GM21786 (cell line): ENCODE results near the gene STAC3.
"Not testable (repeated sequence)": the region's sequence is repeated elsewhere in the genome, so short reads cannot be mapped to it uniquely, and the experiment has no call there.

ENCODE experiments used
- ATAC-seq: cut with Tn5 transposase; IDR thresholded peaks from one replicate; pipeline ENCODE4 v1.9.1; 2021; ENCODE audit not compliant: unreplicated experiment

Gene STAC3

DNA sequence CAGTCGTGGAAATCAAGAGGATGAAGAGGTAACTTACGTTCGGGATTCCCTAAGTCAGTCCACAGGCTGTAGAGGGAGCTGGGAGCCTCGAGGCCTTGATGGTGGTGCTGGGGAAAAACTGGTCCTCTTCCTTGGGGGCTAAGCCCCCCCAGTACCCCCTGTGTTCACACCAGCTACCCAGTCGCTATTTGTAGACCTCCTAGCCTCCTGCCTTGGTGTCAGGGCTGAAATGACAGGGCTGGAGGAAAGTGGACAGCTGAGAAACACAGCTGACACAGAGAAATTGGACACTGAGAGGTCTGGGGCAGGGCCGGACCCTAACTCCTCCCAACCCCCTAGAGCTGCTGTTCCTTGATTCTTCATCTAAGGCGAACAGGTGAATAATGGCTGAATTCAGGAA is at the start of gene STAC3:
Gene STAC3, minus strand, starts transcription at position 232 of the 400 bp plus-strand sequence. CDS start 1,551 bp downstream, outside the sequence.
- no peak for ATAC-seq

DNA sequence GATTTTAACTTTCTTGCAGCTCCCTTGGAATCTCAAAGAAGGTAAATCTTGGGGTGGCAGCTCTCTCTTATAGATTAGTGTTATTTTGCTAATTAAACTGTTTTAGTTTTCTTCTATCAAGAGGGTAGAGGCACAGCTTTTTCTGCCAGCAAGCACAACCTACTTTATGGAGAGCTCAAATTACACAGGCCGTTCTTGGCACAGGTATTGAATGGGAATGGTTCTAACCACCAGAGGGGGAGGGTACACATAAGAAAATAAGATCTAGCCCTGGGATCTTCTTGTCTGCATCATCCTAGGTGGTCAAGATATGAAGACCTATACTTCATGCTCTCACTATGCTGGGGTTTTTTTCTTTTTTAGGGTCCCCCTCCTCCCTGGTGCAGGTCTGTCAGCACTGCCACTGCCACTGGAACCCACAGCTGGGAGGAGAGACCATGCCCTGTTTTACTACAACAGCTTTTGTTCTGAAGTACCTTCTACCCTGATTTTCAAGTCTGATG is 48.6 kb upstream of the STAC3 start:
- no peak for ATAC-seq

DNA sequence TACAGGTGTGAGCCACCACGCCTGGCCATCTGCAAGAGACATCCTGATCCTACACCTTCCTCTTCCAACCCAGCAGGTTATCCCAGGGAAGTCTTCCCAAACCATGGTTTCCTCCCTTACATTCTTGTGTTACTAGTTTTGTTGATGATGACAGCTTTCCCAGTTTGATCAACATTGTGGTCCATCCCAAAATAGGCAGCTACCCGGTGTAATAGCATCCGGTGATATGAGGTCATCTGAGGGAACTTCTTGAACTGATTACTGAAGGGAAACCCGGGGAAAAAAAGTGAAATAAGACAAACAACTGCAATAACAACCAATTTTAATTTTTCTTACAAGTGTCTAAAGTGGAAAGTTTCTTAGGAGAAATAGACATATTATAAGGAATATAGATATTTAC is 45.3 kb upstream of the STAC3 start:
- ATAC-seq, result no peak

DNA sequence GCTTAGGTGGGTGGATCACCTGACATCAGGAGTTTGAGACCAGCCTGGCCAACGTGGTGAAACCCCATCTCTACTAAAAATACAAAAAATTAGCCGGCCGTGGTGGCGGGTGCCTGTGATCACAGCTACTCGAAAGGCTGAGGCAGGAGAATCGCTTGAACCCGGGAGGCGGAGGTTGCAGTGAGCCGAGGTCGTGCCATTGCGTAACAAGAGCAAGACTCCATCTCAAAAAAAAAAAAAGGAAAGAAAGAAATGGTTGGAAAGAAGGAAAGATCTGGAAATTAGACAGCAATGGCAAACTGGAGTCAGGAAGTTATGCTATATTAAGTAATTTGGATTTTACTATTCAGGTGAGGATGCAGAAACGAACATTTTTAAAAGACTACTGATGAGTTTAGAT is 31.1 kb upstream of the STAC3 start:
- not testable (repeated sequence) for ATAC-seq

DNA sequence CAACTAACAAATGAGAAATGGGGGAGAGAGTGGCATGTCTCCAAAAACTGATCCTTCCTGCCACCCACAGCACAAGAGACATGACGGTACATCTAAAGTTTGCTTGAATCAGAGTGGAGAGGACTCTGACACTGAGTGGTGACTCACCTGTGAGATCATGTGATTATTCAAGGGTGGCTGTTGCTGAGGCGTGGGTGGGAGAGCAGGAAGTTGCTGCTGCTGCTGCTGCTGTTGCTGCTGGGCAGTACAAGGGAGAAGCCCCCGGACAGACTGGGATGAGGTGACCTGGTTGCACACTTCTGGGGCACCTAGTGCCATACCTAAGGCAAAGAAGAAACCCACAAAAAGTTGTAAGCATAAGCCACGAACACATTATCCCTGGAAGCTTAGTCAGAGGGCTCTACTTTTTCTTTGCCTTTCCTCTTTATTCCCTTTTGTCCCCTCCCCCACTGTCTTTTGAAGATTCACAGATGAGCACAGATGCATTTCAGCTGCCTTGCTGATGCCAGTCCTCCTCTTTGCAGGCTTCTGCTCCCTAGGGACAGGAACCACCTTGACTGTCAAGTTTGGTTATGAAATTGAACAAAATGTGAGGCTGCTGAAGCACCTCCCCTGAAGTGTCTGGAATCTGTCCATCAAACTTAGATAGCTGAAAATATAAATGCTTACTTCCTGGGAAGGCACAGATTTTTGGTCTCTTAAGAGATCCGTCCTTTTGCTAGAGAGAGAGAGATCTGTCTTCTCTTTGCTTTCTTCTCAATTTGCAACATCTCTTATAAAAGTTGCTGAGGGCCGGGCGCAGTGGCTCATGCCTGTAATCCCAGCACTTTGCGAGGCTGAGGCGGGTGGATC is 29.4 kb upstream of the STAC3 start:
- ATAC-seq, result peak; percentile 94

DNA sequence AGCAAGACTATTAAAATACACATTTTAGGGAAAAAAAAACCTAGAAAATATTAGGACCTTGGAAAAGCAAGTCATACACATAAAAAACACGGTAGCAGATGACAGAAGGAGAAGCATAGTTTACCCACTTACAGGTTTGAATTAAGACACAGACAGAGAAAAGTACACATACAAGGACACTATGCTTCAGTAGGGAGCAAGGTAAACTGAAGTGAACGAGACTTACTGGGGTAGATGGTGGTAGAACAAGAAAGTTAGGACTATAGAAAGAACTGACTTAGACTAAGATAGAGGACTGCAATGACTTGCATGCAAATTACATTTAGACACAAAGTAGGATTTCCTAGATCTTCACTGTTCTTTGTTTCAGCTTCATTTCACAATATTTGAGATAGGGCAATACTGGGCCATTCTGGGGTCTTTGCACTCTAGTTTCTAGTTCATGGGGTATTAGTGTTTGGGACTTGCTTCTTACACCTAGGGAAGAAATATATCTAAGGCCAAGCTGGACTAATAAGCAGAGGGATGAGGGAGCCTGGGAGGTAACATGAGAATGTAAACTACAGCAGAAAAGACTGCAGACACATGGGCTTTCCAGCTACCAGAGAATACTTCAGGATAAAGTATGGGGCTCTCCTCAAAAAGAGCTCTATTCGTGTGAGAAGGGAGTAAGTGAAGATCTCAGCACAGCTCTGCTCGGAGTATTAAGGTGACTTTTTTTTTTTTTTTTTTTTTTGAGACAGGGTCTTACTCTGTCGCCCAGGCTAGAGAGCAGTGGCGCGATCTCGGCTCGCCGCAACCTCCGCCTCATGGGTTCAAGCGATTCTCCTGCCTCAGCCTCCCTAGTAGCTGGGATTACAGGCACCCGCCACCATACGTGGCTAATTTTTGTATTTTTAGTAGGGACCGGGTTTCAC is 27.7 kb upstream of the STAC3 start:
- ATAC-seq, result no peak

DNA sequence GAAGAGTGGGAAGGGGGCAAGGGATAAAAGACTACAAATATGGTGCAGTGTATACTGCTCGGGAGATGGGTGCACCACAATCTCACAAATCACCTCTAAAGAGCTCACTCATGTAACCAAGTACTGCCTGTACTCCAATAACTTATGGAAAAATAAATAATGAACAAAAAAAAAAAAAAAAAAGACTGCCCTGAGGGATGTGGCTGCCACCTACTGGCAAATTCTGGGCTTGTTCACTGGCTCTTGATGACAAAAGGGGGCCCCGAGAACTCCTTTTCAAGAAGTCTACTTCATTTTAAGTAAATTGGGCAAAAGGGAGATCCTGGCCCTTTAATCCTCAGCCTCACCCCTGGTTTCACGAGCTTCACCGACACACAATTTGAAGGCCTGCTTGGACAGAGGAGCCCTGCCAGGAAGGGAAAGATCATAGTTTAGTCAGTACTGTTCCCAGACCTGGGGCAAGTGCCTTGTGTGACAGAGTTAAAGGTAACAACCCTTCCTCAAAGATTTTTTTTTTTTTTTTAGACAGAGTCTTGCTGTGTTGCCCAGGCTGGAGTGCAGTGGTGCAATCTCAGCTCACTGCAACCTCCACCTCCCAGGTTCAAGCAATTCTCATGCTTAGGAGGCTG is 26.1 kb upstream of the STAC3 start:
- ATAC-seq, result no peak

DNA sequence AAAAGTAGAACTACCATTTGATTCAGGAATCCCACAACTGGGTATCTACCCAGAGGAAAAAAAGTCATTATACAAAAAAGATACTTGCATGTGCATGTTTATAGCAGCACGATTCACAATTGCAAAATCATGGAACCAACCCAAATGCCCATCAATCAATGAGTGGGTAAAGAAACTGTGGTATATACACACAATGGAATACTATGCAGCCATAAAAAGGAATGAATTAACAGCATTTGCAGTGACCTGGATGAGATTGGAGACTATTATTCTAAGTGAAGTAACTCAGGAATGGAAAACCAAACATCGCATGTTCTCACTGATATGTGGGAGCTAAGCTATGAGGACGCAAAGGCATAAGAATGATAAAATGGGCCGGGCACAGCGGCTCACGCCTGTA is 25.2 kb upstream of the STAC3 start:
- not testable (repeated sequence) for ATAC-seq

DNA sequence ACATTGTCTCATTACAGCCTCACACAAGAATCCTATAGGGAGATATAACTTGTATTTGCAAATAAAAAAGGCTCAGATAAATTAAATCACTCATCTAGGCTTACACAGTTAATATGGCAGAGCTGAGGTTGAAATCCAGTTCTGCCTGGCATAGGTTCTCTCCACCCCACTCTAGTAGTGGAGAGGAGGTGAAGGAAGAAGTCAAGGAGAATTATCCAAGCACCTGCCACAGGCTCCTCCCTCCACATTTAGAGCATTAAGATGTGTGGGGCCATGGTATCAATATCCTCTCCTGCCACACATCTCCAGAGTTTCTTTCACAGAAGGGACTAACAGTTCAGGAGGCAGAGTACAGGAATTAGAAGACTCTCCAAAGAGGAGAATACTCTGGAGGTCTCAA is 22.5 kb upstream of the STAC3 start:
- ATAC-seq, result no peak

DNA sequence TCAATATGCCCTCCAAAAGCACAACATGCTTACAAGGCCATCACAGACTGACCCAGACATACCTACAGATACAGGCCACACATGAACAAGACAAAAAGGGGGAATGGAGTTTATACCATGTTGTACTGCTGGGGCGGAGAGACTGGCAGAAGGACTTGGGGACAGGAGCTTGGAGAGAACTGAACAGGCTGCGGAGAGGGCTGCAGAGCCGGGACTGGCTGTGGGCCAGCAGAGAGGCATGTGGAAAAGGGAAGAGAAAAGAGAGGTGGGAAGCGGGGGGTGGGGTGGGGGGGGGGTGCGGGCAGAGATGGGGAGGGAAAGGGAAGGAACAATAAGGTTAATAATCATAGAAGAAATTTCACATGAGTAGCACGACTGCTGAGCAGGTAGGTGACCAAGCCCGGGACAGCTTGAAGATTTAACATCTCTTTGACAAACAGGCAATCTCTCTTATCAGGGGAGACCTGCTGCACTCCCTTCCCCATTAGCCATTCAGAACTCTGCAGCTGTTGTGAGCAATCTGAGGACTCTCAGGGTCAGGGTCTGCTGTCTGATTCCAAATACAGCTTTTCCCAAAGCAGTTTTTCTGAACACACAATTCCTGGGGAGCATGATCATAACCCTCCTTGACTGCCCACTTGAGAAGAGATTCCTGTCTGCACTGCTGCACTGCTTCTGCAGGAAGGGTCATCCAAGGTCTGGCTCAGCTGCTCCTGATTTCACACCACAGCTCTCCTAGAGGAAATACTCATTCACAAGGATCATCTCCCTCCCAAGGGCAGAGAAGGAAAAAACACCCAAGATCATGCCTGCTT is 21.6 kb upstream of the STAC3 start:
- ATAC-seq, result no peak

DNA sequence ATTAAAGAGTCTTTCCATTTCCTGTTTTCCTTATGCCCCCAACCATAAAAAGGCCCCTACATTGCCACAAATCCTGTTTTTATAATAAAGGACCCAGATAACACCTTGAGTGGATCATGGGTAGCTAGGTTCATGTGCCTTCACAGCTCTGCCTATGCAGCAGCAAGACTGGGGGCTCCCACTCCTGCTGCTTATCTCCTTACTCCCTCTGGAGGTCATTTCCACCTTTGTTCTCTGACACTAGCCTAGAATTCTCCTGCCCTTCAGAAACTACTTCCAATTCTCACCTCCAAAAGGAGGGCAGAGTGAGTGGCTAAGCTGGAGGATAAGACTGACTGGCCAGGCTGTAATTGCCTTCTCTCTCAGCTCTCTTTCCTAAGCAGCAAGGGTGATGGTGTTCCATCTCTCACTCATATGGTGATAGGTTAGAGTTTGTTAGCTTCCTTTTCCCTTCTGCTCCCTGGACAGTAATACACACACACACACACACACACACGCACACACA is 20.0 kb upstream of the STAC3 start:
- ATAC-seq, result no peak

DNA sequence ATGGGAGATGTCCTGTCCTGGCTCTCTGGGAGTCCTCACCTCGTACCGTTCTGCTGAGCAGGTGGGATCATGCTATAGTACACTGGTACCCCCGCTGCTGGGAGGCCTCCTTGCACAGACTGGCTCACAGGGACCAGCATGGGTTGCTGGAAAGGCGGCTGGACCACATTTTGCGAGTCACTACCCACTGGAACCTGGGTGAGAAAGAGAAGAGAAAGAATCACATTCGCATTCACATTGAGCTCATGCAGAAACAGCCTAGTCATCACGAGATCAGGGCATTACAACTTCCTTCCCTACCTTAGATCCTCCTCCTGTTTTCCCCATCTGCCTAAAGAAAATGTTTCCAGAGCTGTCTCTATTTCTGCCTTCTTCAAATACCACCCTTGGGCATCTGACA is 17.3 kb upstream of the STAC3 start:
- ATAC-seq, result no peak

DNA sequence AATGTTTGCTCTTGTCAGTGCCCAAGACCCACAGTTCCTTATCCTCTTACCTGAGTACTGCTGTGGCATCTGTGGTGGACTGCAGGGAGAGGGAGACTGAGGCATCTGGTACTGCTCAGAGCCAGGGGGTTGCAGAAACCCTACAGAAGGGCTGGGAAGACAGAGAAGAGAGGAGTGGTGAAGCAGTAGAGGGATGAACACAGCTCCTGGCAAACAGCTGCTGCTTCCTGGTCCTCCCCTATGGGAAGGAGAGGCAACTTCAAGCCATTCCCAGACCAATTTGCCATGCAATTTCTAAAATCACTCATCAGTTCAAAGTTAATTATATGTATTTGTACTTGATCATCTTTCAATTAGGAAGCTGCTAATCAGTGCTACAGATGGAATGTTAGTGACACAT is 15.7 kb upstream of the STAC3 start:
- no peak for ATAC-seq

DNA sequence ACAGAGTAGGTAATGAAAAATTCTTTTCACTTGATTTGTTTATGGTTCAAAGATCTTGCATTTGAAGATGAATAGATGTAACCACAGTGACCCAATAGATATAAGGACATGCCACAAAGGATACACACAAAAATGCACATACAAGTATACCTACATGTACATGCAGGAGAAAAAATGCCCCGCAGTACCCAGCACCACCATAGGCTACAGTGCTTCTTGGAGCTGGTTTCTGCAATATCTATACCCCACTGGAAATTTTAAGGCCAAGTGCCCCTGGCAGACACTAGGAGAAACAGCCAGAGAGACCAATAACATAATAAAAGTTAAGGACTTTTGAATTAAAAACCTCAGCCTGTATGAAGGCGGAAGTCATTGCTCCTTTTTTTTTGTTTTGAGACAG is 12.1 kb upstream of the STAC3 start:
- ATAC-seq, result no peak

DNA sequence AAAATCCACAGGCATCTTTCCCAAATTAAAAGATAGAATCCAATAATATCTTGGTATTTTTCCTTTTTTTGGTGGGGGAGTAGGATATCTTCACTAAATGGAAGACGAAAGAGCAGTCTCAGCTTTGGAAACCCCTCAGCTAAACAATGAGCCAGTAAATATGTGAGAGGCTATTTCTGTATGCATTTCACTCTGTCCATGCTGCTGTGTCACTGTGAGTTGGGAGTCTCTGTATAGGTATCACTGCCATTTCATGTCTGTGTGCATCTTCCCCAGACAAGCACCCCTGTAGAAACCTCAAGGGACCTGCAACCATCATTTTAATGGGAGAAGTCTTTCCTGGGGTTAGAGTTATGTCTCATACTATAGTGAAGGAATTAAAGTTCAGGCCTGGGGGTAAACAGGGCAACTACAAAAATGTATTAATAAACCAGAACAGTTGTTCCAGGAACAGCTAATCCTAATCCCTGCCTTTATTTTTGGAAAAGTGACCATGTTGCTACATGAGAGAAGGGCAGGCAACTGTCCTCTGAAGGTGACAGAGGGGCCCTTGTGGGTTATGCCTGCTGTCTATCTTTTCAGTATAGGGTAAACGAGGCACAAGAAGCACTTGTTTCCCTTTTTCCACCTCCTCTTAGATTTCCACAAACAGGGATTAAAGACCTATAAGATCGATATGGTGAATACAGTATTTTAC is 11.3 kb upstream of the STAC3 start:
- ATAC-seq, result no peak

DNA sequence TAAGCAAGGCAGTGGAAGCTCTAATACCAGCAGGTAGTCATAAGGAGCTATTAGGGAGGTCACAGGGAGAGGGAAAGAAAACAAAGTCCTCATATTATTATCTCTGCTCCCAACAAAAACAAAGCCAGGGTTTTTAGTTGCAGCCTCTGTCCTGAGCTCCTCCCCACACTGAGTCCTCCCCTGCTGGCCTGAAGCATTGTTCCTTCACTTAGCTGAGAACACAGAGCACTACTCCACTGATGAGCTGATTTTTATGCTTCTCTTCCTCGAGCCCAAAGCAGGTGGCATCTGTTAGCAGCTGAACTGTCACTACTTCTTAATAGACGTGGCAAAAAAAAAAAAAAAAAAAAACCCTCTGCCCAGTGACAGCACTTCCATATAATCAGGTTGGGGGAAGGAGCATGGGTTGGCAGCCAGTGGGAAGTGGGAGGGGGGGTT is 10.5 kb upstream of the STAC3 start:
- no peak for ATAC-seq

DNA sequence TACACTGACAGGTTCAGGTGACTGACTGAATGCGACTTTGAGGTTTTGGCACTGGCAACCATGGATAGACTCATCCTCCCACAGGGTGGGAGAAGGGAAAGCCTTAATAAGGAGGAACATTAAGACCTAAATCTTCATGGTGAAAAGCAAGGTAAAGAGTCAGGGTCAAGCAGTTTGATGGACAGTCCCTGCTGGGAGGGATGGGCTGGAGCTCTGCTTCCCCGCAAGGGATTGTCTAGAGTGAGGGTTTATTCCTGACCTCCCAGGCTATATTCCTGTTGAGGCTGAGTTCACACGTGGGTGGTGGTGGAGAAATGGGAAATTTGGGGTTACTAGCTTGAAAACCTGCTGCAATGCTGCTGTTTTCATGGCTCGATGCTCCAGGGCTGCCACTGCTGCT is 9.4 kb upstream of the STAC3 start:
- ATAC-seq, result no peak

DNA sequence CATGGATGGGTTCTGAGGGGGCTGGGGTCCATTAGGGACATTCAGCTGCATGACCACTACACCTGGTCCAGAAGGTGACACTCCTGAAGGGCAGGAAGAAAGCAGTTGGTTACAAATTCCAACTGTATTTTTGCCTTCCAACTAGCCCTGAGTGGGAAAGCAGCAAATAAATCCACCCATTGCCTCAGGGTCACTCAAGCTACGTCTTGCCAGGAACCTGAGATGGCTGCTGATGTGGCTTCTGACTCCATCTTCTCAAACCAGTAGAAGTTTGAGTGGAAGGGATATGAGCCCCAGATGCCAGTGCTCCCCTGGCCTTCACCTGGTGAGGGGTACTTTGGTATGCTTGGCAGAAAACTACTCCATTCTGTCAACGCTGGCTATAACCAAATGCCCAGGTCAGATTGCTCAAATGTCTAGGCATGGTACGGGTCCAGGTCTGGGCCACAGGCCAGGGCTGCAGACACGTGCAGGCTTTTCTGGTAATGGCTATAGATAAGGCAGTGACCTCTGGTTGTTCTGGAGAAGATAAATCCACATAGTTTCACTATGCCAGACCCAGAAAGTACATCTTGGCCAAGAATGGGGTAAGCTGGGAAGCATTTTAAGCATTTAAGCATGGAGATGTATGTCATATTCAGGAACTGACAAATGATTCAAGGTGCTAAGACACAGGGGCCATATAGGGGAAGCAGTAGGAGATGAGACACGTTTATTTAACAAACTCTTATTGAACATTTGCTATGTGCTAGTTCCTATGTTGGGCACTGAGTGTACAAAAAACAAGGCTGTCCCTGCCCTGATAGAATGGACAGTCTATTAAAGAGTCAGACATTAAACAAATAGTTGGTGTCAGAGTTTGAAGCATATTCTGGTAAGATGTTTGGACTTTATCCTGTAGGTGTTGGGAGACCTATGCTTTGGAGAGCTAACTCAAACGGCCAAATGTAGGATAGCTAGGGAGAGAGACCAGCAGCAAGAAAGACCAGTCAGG is 8.3 kb upstream of the STAC3 start:
- no peak for ATAC-seq
